HG02840 (cell line): Measurements from ENCODE around the gene DAZAP1.
"Not testable (repeated sequence)": the region's sequence is repeated elsewhere in the genome, so short reads cannot be mapped to it uniquely, and the experiment has no call there.

ENCODE experiments used
- ATAC-seq: cut with Tn5 transposase; IDR thresholded peaks from one replicate; pipeline ENCODE4 v1.9.1; 2021; ENCODE audit warnings: mild to moderate bottlenecking, moderate library complexity, moderate number of reproducible peaks; ENCODE audit not compliant: unreplicated experiment, low FRiP score

The DAZAP1 gene

DNA sequence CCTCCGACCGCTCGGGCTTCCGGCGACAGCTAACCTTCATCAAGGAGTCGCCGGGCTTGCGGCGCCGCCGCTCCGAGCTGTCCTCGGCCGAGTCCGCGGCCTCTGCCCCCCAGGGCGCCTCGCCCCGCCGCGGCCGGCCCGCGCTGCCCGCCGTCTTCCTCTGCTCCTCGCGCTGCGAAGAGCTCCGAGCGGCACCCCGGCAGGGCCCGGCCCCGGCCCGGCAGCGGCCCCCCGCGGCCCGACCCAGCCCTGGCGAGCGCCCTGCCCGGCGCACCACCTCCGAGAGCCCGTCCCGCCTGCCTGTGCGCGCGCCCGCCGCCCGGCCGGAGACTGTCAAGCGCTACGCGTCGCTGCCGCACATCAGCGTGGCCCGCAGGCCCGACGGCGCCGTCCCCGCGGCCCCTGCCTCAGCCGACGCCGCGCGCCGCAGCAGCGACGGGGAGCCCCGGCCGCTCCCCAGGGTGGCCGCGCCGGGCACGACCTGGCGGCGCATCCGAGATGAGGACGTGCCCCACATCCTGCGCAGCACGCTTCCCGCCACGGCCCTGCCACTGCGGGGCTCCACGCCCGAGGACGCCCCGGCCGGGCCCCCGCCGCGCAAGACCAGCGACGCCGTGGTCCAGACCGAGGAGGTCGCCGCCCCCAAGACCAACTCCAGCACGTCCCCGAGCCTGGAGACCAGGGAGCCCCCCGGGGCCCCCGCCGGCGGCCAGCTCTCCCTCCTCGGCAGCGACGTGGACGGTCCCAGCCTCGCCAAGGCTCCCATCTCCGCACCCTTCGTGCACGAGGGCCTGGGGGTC is 62.1 kb downstream of the DAZAP1 start:
- ATAC-seq = no peak

DNA sequence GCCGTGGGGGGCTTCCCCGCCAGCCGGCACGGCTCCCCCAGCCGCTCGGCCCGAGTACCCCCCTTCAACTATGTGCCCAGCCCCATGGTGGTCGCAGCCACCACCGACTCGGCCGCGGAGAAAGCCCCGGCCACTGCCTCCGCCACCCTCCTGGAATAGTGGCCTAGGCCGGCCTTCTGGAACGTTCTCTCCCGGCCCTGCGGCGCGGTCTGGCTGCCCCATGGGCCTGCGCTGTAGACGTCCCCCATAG is 62.6 kb downstream of the DAZAP1 start:
- ATAC-seq = no peak

GRCh38 chr19:1470305-1471009 is 63.1 kb downstream of the DAZAP1 start:
- no peak for ATAC-seq

GRCh38 chr19:1471010-1471514 is 63.7 kb downstream of the DAZAP1 start:
- no peak for ATAC-seq

GRCh38 chr19:1471515-1472160 is 64.3 kb downstream of the DAZAP1 start:
- ATAC-seq = no peak

GRCh38 chr19:1472231-1473084 is 65.1 kb downstream of the DAZAP1 start:
- ATAC-seq = no peak

GRCh38 chr19:1473085-1473851 is 65.9 kb downstream of the DAZAP1 start:
- no peak for ATAC-seq

DNA sequence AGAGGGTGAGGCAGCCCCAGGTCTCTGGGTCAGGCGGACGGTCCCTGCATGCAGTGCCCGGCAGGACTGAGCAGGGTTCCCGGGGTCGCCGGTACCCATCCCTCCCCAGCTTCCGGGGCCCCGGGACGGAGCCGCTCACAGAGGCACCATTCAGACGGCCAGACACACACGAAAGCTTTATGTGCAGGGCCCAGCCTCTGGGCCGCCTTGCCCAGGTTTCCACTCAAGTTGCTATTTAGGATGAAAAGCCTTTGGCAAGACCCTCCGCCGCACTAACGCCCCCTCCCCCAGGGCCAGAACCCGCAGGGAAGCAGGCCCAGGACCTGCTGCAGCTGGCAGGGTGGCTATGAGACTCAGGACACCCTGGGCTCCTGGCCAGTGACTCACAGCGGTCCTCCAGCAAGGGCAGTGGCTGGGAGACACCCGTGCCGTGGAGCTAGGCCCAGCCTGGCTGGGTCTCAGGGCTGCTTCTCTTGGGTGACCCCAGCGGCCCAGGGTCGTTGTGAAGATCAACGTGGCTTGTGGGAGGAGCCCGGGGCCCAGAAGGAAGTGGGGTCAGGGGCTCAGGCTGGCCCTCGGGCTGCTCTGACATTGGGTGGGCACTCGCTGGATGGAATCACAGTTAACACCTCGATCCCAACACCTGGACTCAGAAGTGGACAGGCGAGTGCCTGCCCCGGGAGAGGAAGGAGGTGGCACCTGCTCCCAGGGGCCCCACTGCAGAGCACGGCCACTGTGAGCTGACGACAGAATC is 66.8 kb downstream of the DAZAP1 start:
- ATAC-seq = no peak

DNA sequence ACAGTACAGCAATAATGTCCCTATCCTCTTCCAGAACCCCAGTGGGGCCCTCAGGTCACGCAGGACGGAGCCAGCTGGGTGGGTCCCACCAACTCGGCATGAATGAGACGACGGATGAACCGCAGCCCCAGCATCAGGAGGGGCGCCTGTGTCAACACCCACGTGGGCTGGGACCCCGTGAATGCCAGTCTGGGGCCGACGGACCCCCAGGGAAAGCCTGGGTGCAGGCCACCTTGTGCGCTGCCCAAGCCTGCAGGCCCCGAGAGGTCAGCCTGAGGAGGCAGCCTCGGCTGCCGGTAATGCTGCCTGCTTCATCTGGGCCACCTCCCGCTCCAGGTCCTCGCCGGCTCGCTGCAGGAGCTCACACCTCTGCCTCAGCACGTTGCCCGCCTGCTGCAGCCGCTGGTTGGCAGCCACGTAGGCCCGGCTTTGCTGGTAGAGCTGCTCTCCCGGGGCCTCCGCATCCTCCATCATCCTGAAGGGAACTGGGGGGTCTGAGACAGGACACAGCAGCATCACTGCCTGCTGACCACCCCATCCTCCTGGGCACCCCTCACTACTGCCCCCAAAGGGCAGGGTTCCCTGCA is 67.5 kb downstream of the DAZAP1 start:
- ATAC-seq = no peak

DNA sequence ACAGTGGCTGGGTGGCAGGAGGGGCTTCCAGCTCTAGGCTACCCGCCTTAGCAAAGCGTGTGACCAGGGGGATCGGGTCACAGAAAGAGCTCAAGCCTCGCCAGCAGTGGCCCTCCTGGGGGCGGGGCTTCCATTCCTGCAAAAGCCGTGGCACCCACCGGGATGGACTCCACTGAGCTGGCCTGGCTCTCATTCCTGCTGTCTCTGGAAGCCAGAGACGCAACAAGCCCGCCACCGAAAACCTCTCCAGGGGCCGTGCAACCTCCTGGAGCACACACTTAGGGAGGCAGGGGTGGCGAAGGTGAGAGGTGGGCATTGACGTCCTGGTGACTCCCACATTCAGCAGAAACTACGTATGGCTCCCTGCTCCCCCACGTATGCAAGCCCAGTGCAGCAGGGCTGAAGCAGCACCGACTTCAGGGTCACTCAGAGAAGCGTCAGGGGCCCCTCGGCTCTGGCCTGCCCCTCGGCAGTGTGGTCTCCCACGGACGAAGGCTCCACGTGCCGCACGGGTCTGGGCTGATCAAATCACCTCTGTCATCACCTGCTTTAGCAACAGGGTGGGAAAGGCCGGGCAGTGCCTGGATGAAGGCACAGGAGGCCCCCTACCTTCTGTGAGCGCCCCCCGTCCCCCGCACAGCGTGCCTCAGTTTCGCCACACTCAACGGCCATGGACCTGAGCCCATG is 68.5 kb downstream of the DAZAP1 start:
- ATAC-seq = no peak

DNA sequence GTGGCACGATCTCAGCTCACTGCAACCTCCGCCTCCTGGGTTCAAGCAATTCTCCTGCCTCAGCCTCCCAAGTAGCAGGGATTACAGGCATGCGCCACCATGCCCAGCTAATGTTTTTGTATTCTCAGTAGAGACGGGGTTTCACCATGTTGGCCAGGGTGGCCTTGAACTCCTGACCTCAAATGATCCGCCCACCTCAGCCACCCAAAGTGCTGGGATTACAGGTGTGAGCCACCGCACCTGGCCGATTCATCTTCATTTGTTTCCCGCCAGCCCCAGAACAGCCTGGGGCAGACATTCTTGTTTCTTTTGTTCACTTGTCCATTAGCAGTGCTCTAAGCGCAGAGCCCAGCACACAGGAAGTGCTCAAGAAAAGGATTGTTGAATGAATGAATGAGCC is 69.7 kb downstream of the DAZAP1 start:
- not testable (repeated sequence) for ATAC-seq

- ATAC-seq = peak; percentile 85
Observed at GRCh38 chr19:1478934-1479707, 71.7 kb downstream of the DAZAP1 start, which contains the start of gene C19orf25. Gene C19orf25 (minus strand): TSS chr19:1479215. CDS start chr19:1478903, 312 bp downstream.

- no peak for ATAC-seq
Observed at GRCh38 chr19:1481224-1481892, 74.0 kb downstream of the DAZAP1 start.

GRCh38 chr19:1481893-1482360 is 74.5 kb downstream of the DAZAP1 start:
- no peak for ATAC-seq

DNA sequence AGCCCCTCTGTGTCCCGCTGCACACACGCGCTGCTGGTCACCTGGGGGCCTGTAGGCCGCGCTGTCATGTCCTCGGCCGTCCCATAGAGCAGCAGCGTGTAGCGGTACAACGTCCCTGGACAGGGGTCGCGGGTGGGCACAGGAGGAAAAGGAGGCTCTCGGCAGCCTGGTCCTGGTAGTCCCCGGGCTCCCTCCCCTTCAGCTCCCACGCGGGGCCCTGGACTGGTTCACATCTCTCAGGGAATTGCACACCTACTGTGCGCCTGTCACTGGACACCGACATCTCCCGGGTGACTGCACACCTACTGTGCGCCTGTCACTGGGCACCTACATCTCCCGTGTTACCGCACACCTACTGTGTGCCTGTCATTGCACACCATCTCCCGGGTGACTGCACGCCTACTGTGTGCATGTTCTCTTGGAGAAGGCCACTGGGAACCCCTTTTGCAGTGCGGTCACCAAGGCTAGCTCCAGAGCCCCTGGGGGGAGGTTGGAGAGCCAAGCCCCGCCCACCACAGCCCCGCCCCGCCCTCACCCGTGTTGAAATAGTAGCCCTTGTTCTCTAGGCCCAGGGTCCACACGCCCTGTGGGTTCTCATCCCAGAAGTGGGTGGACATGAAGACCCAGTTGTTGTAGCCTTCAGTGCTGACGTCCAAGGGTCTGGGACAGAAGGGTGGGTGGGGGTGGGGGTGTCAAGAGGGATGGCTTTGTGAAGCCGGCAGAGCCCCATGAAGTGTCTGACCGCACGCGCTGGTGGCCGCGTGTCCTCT is 75.2 kb downstream of the DAZAP1 start:
- no peak for ATAC-seq
